Stimulated activated CD4-positive, alpha-beta T cell treated with anti-CD3 and anti-CD28 coated beads, Interleukin-12 subunit alpha, Interleukin-12 subunit beta, amount 100 ng/mL, for 48 hours (primary cell): ENCODE measurements around the gene GATB.
"Not testable (repeated sequence)": the region's sequence is repeated elsewhere in the genome, so short reads cannot be mapped to it uniquely, and the experiment has no call there.

Experiments used
- DNase-seq, 3 donors: peaks; one replicate each; pipeline ENCODE4 v3.0.0-alpha.2; 2020; ENCODE audit warnings: low read depth in 2 of 3, low spot score in 1 of 3

GATB gene

DNA sequence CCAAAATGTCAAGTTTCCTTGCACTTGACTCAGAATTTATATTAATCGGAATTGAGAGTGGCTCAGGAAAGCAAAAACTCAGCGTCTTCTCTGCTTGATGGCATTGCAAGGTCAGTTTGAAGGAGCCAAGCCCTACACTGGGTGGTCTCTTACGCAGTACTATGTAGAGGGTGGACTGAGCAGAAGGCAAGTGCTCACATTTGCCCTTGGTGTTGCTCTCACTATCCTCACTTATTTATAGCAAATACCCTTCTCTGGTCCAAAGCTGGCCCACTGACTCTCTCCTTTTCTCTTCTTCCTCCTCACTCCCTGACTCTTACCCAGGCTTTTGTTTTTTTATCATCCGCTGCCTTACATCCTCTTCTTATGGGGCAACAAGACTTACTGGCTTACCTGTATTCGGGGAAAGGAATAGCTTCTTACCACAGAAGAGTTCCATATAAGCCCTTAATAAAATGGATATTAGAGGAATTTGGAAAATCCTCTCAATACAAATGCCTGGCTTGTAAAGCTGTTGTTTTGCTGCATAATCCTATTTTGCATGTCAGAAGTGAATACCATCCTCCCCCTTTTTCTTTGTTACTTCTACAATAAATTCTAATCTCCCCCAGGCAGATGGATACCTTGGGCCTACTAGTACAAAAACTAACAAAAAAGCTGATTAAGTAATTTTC is 24.8 kb upstream of the GATB start:
- DNase-seq, result no peak

- DNase-seq, result no peak
Measured at GRCh38 chr4:151784706-151785105, 23.9 kb upstream of the GATB start.

DNA sequence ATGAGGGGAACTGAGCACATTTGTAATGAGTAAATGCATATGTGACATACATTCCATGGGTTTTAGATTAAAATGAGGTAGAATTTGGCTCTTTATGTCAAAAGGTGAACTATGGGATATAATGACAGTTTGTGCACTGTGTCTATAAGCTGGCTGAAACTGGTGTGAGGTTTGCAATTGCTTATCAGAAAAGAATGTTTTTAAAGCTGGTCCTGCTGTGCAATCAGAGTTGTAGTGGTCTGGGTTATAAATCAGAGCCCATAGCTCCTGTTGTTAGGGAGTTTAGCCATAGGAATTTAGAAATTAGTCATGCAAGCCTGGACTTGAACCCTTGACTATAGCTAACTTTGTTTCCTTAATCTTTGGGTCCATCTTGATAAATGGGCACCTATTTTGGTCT is 23.1 kb upstream of the GATB start:
- DNase-seq, result no peak

DNA sequence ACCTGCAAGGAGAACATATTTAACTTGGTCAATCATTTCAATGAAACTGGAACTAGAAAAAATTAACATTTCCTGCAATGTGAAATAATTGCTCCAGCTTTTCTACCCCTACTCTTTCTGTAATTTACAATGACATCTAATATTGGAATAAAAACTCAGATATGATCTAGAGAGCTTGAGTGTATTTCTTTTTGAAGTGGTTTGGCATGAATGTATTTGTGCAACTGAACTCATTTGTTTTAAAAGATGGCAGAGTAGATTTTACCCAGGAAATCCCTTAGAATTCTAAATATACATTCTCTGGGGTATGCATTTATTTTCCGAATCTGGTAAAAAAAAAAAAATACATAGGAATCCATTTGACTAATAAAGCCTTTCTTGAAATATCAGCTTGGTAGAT is 21.5 kb upstream of the GATB start:
- no peak for DNase-seq

DNA sequence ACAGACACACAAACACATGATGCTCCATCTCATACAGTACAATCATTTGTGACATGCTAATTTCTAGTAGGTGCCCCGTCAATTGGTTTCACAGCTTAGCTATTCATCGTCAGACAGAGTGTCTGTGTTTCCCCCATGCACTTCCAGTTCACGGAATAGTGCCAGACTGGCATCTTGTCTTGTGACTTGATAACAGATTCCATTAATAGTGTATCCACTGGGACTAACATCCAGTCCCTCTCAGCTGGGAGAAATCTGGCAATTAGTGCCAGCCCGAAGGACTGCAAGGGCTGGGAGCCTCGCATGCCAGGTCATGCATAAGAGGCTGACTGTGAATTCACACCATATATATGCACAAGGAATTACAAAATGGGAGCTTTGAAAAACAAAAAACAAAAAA is 20.2 kb upstream of the GATB start:
- DNase-seq, result no peak

DNA sequence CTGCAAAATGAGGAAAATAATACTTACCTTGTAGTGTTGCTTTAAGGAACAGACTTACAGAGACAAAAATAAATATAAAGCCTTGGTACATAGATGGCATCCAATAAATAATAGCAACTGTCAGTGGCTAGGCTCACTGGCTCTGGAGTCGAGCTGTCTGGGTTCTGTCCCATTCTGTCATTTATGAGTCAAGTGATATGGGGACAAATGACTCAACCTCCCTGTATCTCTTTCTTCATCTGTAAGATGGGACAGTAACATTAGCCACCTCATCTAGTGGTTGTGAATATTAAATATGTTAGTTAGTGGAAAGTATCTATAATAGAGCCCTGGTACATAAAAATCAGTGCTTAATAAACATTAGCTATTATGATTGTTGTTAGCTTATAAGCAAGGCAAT is 16.7 kb upstream of the GATB start:
- no peak for DNase-seq

- no peak for DNase-seq
Measured at GRCh38 chr4:151774324-151774723, 13.5 kb upstream of the GATB start.

GRCh38 chr4:151772274-151772673 is 11.5 kb upstream of the GATB start:
- no peak for DNase-seq

- DNase-seq, result no peak
Measured at GRCh38 chr4:151771664-151772063, 10.9 kb upstream of the GATB start.

DNA sequence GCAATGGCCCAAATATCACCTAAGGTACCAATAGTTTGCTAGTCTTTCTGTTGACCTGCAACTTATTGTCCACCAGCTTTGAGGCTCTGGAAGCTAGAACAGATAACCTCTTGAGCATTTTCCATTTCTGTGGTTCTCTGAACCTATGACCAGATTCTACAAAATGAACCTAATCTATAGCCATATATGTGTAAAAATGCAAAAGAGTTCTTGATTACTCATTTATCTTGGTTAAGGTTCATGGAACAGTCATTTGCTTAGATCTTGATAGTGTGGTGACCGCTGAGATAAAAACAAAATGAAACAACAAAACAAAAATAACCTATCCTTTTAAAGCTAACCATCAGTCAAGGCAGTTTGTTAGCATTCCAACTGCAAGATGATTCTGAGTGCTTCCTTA is 9.3 kb upstream of the GATB start:
- no peak for DNase-seq

GRCh38 chr4:151768835-151769234 is 8.0 kb upstream of the GATB start:
- DNase-seq, result no peak

DNA sequence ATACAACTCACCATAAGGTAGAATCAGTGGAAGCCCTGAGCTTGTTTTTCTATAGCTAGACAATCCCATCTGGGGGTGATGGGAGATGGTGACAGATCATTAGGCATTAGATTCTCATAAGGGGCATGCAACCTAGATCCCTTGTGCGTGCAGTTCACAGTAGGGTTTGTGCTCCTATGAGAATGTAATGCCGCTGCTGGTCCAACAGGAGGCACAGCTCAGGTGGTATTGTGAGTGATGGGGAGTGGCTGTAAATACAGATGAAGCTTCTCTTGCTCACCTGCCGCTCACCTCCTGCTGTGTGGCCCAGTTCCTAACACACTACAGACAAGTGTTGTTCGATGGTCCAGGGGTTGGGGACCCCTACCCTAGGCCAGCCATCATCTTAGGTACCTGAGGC is 5.9 kb upstream of the GATB start:
- DNase-seq, result no peak

GRCh38 chr4:151760002-151760401 is 805 bp downstream of the GATB start:
- DNase-seq, result no peak

GRCh38 chr4:151753056-151753455 is 7.8 kb downstream of the GATB start:
- no peak for DNase-seq

DNA sequence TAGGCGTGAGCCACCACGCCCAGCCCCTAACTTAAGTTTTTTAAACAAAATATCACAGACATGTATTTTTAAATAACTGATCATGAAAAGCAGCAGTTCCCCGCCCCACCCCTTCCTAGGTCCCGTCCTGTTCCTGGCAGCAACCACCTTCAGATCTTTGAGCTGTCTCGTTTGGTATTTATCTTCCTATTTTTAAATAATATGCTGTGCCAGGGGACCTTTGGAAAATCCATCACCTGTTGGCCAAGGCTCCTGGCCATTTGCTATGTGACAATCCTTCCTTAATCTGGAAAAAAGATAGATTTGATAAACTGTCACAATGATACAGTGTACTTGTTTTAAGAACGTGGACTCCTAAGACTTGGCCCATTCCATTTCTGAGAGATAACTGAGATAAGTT is 10.7 kb downstream of the GATB start:
- DNase-seq, result no peak

DNA sequence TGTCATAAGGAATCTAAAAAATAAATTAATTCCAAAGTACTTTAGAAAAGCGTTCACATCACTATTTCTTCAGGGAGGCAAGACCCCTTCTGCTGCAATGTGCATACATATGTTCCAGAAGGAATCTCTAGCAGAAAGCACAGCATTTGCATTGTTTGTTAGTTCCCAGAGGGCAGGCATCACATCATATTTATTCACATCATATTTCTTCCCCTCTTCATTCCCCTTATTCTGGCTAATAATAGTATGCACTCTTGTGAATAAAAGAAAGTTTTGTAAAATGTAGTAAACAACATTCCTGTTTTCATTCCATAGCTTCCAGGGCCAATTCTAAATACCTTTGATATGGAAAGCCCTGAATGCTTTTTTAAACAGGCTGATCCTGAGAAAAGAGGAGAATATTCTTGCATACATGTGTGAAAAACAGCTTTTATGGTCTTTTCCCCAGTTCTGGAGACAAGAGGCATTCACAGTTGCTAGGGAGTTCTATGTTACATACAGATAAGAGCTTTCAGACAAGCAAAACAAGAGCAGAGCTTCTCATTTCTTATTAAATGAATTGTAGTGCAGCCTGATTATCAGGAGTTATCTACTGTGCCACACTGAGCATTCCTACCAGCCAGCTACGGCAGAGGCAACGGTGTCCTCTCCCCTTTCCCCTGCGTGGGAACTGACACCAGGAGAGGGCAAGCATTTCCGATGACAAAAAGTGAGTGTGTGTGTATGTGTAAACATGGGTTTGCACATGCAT is 15.2 kb downstream of the GATB start:
- no peak for DNase-seq

DNA sequence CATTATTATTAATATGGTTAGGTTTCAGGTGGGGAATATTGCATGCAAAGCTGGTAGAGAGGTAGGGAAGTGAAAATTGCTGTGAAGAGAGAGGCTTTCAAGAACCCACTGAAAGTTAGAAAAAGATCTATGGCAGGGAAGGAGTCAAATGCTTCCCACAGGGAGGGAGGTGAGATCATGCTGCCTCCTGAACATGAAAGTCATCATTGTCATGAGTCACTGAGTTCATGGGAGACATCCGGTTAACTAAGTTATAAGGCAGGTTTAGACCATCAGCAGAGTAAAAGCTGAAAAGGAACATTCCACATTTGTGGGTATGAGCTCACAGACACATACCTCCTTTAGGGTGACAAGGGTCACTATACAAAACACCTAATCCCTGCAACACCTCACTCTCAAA is 16.2 kb downstream of the GATB start:
- no peak for DNase-seq

GRCh38 chr4:151743894-151744293 is 16.9 kb downstream of the GATB start:
- no peak for DNase-seq

DNA sequence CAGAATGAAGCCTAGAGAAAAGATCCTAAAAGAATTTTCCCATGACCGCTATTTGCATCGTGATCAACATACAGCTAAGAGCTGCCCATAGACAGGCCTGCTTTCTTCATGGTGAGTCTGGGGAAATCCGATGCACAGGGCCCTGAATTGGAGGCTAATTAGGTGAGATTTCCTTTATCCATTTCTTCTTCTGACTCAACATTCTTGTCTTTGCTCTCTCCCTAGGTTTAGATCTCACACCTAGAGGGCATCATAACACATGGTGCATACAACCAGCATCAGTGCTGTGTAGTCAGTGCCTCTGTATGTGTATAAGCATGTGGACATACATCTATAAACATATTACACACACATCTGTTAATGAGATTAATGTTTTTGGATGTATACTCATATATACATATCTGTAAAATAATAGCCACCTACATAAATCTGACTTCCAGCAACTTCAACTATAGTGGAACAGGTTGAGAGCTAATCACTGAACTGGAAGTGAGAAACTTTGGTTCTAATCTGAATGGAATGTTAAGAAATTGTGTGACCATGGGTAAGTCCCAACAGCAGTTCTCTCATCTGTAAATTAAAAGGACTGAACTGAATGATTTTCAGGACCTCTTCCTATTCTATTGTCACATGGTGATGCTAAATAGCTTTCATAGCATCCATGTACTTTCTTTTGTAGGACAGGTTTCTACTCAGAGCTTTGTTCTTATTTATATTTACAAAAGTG is 17.5 kb downstream of the GATB start:
- no peak for DNase-seq

GRCh38 chr4:151738720-151739517 is 21.9 kb downstream of the GATB start:
- DNase-seq, result no peak

GRCh38 chr4:151736852-151737251 is 24.0 kb downstream of the GATB start:
- DNase-seq, result not testable (repeated sequence)

DNA sequence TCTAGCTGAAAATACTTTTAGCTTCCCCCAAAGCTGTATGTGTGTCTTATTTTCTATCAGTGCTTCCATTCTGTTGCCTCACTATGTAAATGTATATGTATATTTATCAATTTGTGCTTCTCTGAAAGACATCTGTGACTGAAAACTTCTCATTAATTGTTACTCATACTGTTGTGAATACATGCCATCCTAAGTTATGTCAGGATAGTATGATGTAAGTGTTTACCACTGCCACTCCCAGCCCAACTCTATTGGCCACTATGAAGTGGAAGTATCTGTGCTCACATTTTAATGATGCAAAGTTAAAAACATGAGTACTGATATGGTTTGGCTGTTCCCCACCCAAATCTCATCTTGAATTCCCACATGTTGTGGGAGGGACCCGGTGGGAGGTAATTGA is 24.4 kb downstream of the GATB start:
- no peak for DNase-seq
